ENCODE results near the gene MPPED2.

DNA sequence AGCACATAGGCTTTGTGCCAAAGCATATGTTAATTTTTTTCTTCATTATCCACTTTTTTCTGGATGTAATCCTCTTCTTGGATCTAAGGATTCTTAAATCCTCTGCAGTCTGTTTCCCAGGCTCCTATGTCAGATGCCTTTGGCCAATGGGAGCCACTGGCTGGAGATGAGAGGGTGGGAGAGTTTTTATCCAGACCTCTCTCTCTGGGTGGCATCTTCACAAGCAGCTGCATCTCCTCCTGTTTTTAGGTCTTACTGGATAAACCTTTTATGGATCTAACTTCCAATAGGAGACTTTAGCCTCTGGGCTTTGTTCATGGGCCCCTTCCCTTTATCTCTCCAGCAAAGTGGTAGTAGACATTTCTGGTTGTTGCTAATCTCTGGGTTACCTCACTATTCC, 22.4 kb upstream of the MPPED2 start:
- TF ChIP-seq EZH2 (IDR thresholded peaks at IDR 0.05) (no peak), SP1 (IDR thresholded peaks at IDR 0.05; ENCODE audit: low read depth) (no peak), POLR2A (IDR thresholded peaks at IDR 0.05; ENCODE audit: borderline replicate concordance, extremely low read depth, insufficient read depth, insufficient read length) (no peak), POLR2AphosphoS5 (IDR thresholded peaks at IDR 0.05; ENCODE audit: low read depth, low read length) (no peak), EGR1 (IDR thresholded peaks at IDR 0.05; ENCODE audit: low read depth) (no peak), RAD21 (IDR thresholded peaks at IDR 0.05; ENCODE audit: low read depth) (no peak)
- TF ChIP-seq, protein P1, sequence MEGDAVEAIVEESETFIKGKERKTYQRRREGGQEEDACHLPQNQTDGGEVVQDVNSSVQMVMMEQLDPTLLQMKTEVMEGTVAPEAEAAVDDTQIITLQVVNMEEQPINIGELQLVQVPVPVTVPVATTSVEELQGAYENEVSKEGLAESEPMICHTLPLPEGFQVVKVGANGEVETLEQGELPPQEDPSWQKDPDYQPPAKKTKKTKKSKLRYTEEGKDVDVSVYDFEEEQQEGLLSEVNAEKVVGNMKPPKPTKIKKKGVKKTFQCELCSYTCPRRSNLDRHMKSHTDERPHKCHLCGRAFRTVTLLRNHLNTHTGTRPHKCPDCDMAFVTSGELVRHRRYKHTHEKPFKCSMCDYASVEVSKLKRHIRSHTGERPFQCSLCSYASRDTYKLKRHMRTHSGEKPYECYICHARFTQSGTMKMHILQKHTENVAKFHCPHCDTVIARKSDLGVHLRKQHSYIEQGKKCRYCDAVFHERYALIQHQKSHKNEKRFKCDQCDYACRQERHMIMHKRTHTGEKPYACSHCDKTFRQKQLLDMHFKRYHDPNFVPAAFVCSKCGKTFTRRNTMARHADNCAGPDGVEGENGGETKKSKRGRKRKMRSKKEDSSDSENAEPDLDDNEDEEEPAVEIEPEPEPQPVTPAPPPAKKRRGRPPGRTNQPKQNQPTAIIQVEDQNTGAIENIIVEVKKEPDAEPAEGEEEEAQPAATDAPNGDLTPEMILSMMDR (IDR thresholded peaks at IDR 0.05 in 2 of 3, conservative IDR thresholded peaks at IDR 0.05 in 1 of 3; ENCODE audit: borderline replicate concordance in 1 of 3, insufficient read depth in 1 of 3, low read depth in 2 of 3, low read length in 2 of 3), result no peak
- TF ChIP-seq, protein P2, sequence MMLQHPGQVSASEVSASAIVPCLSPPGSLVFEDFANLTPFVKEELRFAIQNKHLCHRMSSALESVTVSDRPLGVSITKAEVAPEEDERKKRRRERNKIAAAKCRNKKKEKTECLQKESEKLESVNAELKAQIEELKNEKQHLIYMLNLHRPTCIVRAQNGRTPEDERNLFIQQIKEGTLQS (IDR thresholded peaks at IDR 0.05), result no peak
